PC-3 (cell line): ENCODE data around the gene SULT4A1. TPM values are rescaled to one million over a fixed set of nuclear protein-coding genes. Genes with fewer than 3 reads are reported as not detected.

Source experiments
- ATAC-seq: fragments of 200-7000 bp; cut with Tn5 transposase; 2 replicates; pipeline ENCODE4 v1.9.1; 2020; ENCODE audit warnings: mild to moderate bottlenecking, moderate library complexity
- BruUV-seq: library from RNA; stranded (reverse); fragments of 400-500 nt; replicated peaks from 2 replicates; lab custom pipeline; 2021; lab: Mats Ljungman, UMichigan
- CTCF ChIA-PET: fragments of 300-600 bp; sonication (Branson Sonifier 250); formaldehyde crosslinking; loops from one replicate; lab custom pipeline; 2022; ENCODE audit warnings: antibody characterized with exemption; lab: Charles Lee
- POLR2A ChIA-PET: fragments of 300-600 bp; sonication (Branson Sonifier 250); formaldehyde crosslinking; loops from one replicate; lab custom pipeline; 2022; ENCODE audit warnings: antibody characterized with exemption; ENCODE audit not compliant: unreplicated experiment; lab: Charles Lee
- DNase-seq: peaks from one replicate; pipeline ENCODE4 v3.0.0-alpha.2; 2015
- H2AFZ ChIP-seq: fragments of 300-600 bp; sonication (generic); 2 replicates; pipeline ENCODE4 v1.6.0; 2016; ENCODE audit warnings: antibody characterized with exemption, low read length
- H3F3A ChIP-seq: fragments of 300-600 bp; sonication (generic); one replicate; pipeline ENCODE4 v1.6.0; 2017; ENCODE audit warnings: antibody characterized with exemption, low read length, control low read depth, mild to moderate bottlenecking; ENCODE audit not compliant: unreplicated experiment
- H3K27ac ChIP-seq: fragments of 300-600 bp; sonication (generic); 2 replicates; pipeline ENCODE4 v1.5.1; 2016; ENCODE audit warnings: mild to moderate bottlenecking, low read length
- H3K27me3 ChIP-seq: fragments of 300-600 bp; sonication (generic); 2 replicates; pipeline ENCODE4 v1.6.1; 2016; ENCODE audit warnings: low read length, mixed read lengths
- H3K36me3 ChIP-seq: fragments of 300-600 bp; sonication (generic); 2 replicates; pipeline ENCODE4 v1.6.1; 2016; ENCODE audit warnings: low read depth, mixed run types, low read length, mixed read lengths
- H3K4me1 ChIP-seq: fragments of 300-600 bp; sonication (generic); 2 replicates; pipeline ENCODE4 v1.5.1; 2016; ENCODE audit warnings: low read length; ENCODE audit not compliant: insufficient read depth
- H3K4me2 ChIP-seq: fragments of 300-600 bp; sonication (generic); 2 replicates; pipeline ENCODE4 v1.6.0; 2016; ENCODE audit warnings: low read length
- H3K4me3 ChIP-seq: fragments of 300-600 bp; sonication (generic); 2 replicates; pipeline ENCODE4 v1.5.1; 2016; ENCODE audit warnings: mild to moderate bottlenecking, low read length, mixed read lengths
- H3K79me2 ChIP-seq: fragments of 300-600 bp; sonication (generic); 2 replicates; pipeline ENCODE4 v1.6.1; 2017; ENCODE audit warnings: low read length, mixed read lengths
- H3K9ac ChIP-seq: fragments of 300-600 bp; sonication (generic); 2 replicates; pipeline ENCODE4 v1.6.0; 2016; ENCODE audit warnings: mild to moderate bottlenecking, low read length
- H3K9me2 ChIP-seq: fragments of 300-600 bp; sonication (generic); replicated peaks from 2 replicates; pipeline ENCODE4 v1.6.1; 2016; ENCODE audit warnings: mixed run types, low read length, mixed read lengths
- H3K9me3 ChIP-seq: fragments of 300-600 bp; sonication (generic); 2 replicates; pipeline ENCODE4 v1.6.1; 2016; ENCODE audit warnings: low read length, mixed read lengths
- H4K20me1 ChIP-seq: fragments of 300-600 bp; sonication (generic); 2 replicates; pipeline ENCODE4 v1.6.1; 2016; ENCODE audit warnings: low read length, mixed read lengths
- EZH2 ChIP-seq: fragments of 300-600 bp; sonication (generic); IDR thresholded peaks from one replicate; pipeline ENCODE4 v1.6.1; 2017; ENCODE audit warnings: antibody characterized with exemption, mild to moderate bottlenecking, low read length; ENCODE audit not compliant: unreplicated experiment
- EZH2phosphoT487 ChIP-seq: fragments of 300-600 bp; sonication (generic); IDR thresholded peaks from 2 replicates; pipeline ENCODE4 v1.6.1; 2018; ENCODE audit warnings: mild to moderate bottlenecking, antibody characterized with exemption, low read length, borderline replicate concordance
- intact Hi-C: fragments of 100-400 bp; cut with micrococcal nuclease; formaldehyde crosslinking; loops from 2 replicates; pipeline ENCODE4 v1.9.0; 2023
- total RNA-seq: library from RNA; depleted of rRNA; stranded (reverse); fragments of >200 nt; gene quantifications from 2 replicates; pipeline ENCODE4 v1.2.3, GENCODE V29; 2014
- TF ChIP-seq, protein P1 (sequence below): fragments of 300-600 bp; sonication (generic); conservative IDR thresholded peaks from 2 replicates; pipeline ENCODE4 v1.5.1; 2017; ENCODE audit warnings: antibody characterized with exemption, low read depth, mild to moderate bottlenecking, low read length

SULT4A1 gene
- total RNA-seq, 1 experiment from 2014 or later, result not detected

DNA sequence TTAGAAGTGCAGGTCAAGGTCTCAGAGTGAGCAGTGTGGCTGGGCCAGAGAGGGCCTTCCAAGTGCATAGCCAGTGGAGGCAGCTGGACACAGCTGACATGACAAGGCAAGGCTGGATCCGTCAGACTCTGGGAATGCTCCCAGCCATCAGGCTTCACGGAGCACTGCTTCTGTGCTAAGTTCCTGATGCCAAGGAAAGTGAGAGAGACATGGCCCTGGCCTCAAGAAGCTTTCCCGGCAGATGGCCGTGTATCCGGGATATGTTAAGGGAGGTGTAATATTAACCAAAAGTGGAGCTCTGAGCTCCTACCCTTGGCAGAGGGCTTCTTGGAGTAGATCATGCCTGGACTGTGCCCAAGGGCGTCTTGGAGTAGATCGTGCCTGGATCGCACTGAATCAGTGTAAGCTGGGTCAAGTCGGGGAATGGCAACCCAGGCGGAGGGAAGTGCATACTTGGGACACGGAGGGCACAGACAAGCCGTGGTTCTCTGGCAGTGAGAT is 42.8 kb downstream of the SULT4A1 start:
- ATAC-seq, result no peak
- H3F3A ChIP-seq, result no peaks in the 10 kb centered on the region
- H3K9ac ChIP-seq, result no peak overlapping the region
- H3K79me2 ChIP-seq, result no peaks in the 10 kb centered on the region
- H3K27ac ChIP-seq, result no peak overlapping the region
- ChIA-PET CTCF (no interaction called here), POLR2A (no interaction called here)
- H3K4me2 ChIP-seq, result no peak overlapping the region
- no peak overlapping the region for H2AFZ ChIP-seq
- no peaks in the 10 kb centered on the region for H3K9me2 ChIP-seq
- no peaks in the 10 kb centered on the region for H4K20me1 ChIP-seq
- TF ChIP-seq EZH2phosphoT487 (no peak), EZH2 (no peak)
- TF ChIP-seq, protein P1, sequence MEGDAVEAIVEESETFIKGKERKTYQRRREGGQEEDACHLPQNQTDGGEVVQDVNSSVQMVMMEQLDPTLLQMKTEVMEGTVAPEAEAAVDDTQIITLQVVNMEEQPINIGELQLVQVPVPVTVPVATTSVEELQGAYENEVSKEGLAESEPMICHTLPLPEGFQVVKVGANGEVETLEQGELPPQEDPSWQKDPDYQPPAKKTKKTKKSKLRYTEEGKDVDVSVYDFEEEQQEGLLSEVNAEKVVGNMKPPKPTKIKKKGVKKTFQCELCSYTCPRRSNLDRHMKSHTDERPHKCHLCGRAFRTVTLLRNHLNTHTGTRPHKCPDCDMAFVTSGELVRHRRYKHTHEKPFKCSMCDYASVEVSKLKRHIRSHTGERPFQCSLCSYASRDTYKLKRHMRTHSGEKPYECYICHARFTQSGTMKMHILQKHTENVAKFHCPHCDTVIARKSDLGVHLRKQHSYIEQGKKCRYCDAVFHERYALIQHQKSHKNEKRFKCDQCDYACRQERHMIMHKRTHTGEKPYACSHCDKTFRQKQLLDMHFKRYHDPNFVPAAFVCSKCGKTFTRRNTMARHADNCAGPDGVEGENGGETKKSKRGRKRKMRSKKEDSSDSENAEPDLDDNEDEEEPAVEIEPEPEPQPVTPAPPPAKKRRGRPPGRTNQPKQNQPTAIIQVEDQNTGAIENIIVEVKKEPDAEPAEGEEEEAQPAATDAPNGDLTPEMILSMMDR, result no peak
- intact Hi-C loops, result no loop called here
- DNase-seq, result no peak
- H3K9me3 ChIP-seq, result no peaks in the 10 kb centered on the region
- H3K36me3 ChIP-seq, result no peaks in the 10 kb centered on the region
- no peak overlapping the region for H3K4me3 ChIP-seq
- peaks cover 4% of the 10 kb centered on the region; the same call in 1 of the 2 replicates for H3K4me1 ChIP-seq
- BruUV-seq, result no TSS peak
- H3K27me3 ChIP-seq, result no peaks in the 10 kb centered on the region

DNA sequence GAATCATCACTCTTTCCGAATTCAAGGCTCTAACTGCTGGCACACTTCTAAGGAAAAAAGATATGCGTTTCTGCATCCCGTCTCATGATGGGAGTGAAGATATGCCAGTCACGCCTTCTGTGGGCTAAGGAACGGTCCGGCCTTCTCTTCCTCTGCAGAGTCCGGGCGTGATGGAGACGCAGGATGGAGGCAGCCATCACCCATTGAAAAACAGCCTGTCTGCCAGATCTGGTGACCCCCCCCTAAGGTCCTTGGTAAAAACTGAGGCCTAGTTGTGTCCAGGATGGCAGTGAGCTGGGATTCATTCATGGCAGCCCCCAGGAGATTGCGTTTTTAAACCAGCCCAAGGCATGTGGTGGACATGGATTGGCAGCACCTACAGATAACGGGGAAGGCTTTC is 43.3 kb downstream of the SULT4A1 start:
- H3K79me2 ChIP-seq, result no peaks in the 10 kb centered on the region
- no peaks in the 10 kb centered on the region for H3K36me3 ChIP-seq
- intact Hi-C loops, result no loop called here
- H3K9me3 ChIP-seq, result no peaks in the 10 kb centered on the region
- H3K9me2 ChIP-seq, result no peaks in the 10 kb centered on the region
- H3K27ac ChIP-seq, result no peak overlapping the region
- DNase-seq (no peak), ATAC-seq (no peak)
- no peak overlapping the region for H3K9ac ChIP-seq
- H3K4me1 ChIP-seq, result peaks cover 4% of the 10 kb centered on the region; the same call in 1 of the 2 replicates
- H3K4me3 ChIP-seq, result no peak overlapping the region
- POLR2A ChIA-PET, result no interaction called here
- CTCF ChIA-PET, result no interaction called here
- no peak for TF ChIP-seq EZH2phosphoT487
- no peak for TF ChIP-seq EZH2
- TF ChIP-seq, protein P1, result no peak
- no peaks in the 10 kb centered on the region for H3F3A ChIP-seq
- H3K4me2 ChIP-seq, result no peak overlapping the region
- no TSS peak for BruUV-seq
- no peak overlapping the region for H2AFZ ChIP-seq
- H4K20me1 ChIP-seq, result no peaks in the 10 kb centered on the region
- no peaks in the 10 kb centered on the region for H3K27me3 ChIP-seq

DNA sequence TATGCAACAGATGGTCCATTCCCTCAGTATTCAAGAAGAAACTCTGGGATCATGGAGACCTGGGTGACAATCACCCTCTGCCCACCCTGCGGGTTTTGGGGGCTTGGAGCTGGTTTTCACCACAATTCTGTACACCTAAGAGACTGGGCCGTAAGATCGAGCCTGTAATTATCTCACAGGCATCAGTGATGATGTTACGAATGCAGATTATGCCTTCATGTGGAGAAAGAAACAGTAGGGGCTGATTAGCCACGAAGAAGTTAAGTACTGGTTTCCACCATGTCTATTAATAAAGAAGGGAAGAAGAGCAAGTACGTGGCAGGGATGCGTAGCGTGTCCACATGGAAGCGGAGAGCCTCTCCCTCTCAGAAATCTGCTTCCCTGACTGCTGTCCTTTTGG is 44.9 kb downstream of the SULT4A1 start:
- Histone ChIP-seq H3K4me1 (peaks cover 11% of the 10 kb centered on the region), H3K9me3 (no peaks in the 10 kb centered on the region), H3K79me2 (no peaks in the 10 kb centered on the region; the same call in 1 of the 2 replicates), H3F3A (no peaks in the 10 kb centered on the region), H3K27ac (no peak overlapping the region), H3K9me2 (no peaks in the 10 kb centered on the region), H3K4me2 (no peak overlapping the region), H2AFZ (no peak overlapping the region), H3K4me3 (no peak overlapping the region), H3K9ac (no peak overlapping the region), H3K27me3 (no peaks in the 10 kb centered on the region), H3K36me3 (no peaks in the 10 kb centered on the region), H4K20me1 (no peaks in the 10 kb centered on the region)
- BruUV-seq, result no TSS peak
- intact Hi-C loops, result no loop called here
- no peak for TF ChIP-seq EZH2
- no peak for TF ChIP-seq EZH2phosphoT487
- TF ChIP-seq, protein P1, result no peak
- DNase-seq, result no peak
- ChIA-PET CTCF (interaction anchor here (0.7 kb wide), 1 partner anchor 68 kb away, joined by 4 read pairs; no protein-coding TSS in a partner anchor), POLR2A (interaction anchor here (0.6 kb wide), 1 partner anchor 833 kb away, joined by 5 read pairs; no protein-coding TSS in a partner anchor)
- no peak for ATAC-seq
